Smooth muscle cell (in vitro differentiated cells): ENCODE data around the gene SNN. TPM values are rescaled to one million over a fixed set of nuclear protein-coding genes. Genes with fewer than 3 reads are reported as not detected.

Experiments used
- DNase-seq: peaks from one replicate; lab custom pipeline; 2025; ENCODE audit not compliant: unreplicated experiment; lab: John Stamatoyannopoulos, UW
- H2AFZ ChIP-seq: fragments of 200-600 bp; sonication (generic); 2 replicates; pipeline ENCODE4 v1.6.0; 2016; ENCODE audit warnings: antibody characterized with exemption, low read depth, mild to moderate bottlenecking
- H3F3A ChIP-seq: fragments of 200-600 bp; sonication (generic); 2 replicates; pipeline ENCODE4 v1.6.0; 2017; ENCODE audit warnings: antibody characterized with exemption, low read depth
- H3K27ac ChIP-seq: fragments of 200-600 bp; sonication (generic); 2 replicates; pipeline ENCODE4 v1.5.1; 2016; ENCODE audit warnings: low read depth, mild to moderate bottlenecking
- H3K27me3 ChIP-seq: fragments of 200-600 bp; sonication (generic); 2 replicates; pipeline ENCODE4 v1.6.1; 2016; ENCODE audit warnings: low read depth, mild to moderate bottlenecking
- H3K36me3 ChIP-seq: fragments of 200-600 bp; sonication (generic); 2 replicates; pipeline ENCODE4 v1.5.1; 2016; ENCODE audit warnings: low read depth
- H3K4me1 ChIP-seq: fragments of 200-600 bp; sonication (generic); 2 replicates; pipeline ENCODE4 v1.5.1; 2016; ENCODE audit warnings: low read depth
- H3K4me2 ChIP-seq: fragments of 200-600 bp; sonication (generic); 2 replicates; pipeline ENCODE4 v1.6.0; 2016; ENCODE audit warnings: mild to moderate bottlenecking
- H3K4me3 ChIP-seq: fragments of 200-600 bp; sonication (generic); 2 replicates; pipeline ENCODE4 v1.5.1; 2016; ENCODE audit warnings: mild to moderate bottlenecking
- H3K79me2 ChIP-seq: fragments of 200-600 bp; sonication (generic); 2 replicates; pipeline ENCODE4 v1.6.0; 2016; ENCODE audit warnings: low read depth, mild to moderate bottlenecking
- H3K9ac ChIP-seq: fragments of 200-600 bp; sonication (generic); 2 replicates; pipeline ENCODE4 v1.6.0; 2016; ENCODE audit warnings: low read depth
- H3K9me3 ChIP-seq: fragments of 200-600 bp; sonication (generic); replicated peaks from 2 replicates; pipeline ENCODE4 v1.5.1; 2016; ENCODE audit warnings: low read depth
- H4K20me1 ChIP-seq: fragments of 200-600 bp; sonication (generic); 2 replicates; pipeline ENCODE4 v1.6.0; 2016; ENCODE audit warnings: low read depth
- CTCF ChIP-seq: fragments of 200-600 bp; sonication (generic); IDR thresholded peaks from 2 replicates; pipeline ENCODE4 v1.5.1; 2017; ENCODE audit warnings: borderline replicate concordance, mild to moderate bottlenecking, antibody characterized with exemption; ENCODE audit not compliant: insufficient read depth, poor library complexity, severe bottlenecking
- WGBS: methylation state at CpG from one replicate; pipeline ENCODE4 v1.1.7; 2016; ENCODE audit warnings: low lambda C conversion rate; 5-methylcytosine and 5-hydroxymethylcytosine counted together
- polyA plus RNA-seq: library from polyadenylated mRNA; unstranded; fragments of >200 nt; fragmentation: Nextera tagmentation; extraction: Ambion mirVana; gene quantifications from 2 replicates; pipeline ENCODE4 v1.2.1, GENCODE V29; 2016
- total RNA-seq: library from RNA; depleted of rRNA; stranded (reverse); fragments of >200 nt; gene quantifications from 2 replicates; pipeline ENCODE4 v1.2.3, GENCODE V29; 2014

SNN gene
- total and polyA plus RNA-seq, 2 experiments from 2014 or later, result 6.4 to 10.9 TPM

GRCh38 chr16:11677451-11677951, 9.2 kb downstream of the SNN start:
- H3K36me3 ChIP-seq, result no peaks in the 10 kb centered on the region
- no peaks in the 10 kb centered on the region for H3K9me3 ChIP-seq
- H3K27ac ChIP-seq, result peak overlapping the region; percentile 46
- H3K4me3 ChIP-seq, result no peak overlapping the region
- H3K4me2 ChIP-seq, result no peak overlapping the region
- no peaks in the 10 kb centered on the region for H3K79me2 ChIP-seq
- no peaks in the 10 kb centered on the region for H3K4me1 ChIP-seq
- no peaks in the 10 kb centered on the region for H3K27me3 ChIP-seq
- H3K9ac ChIP-seq, result no peak overlapping the region
- no peak for TF ChIP-seq CTCF
- H4K20me1 ChIP-seq, result peaks cover 100% of the 10 kb centered on the region
- WGBS, result 78% methylated on average over 9 of the region's 9 CpGs
- H3F3A ChIP-seq, result no peaks in the 10 kb centered on the region
- no peak overlapping the region for H2AFZ ChIP-seq
- DNase-seq, result no peak

- Histone ChIP-seq H3K27ac (peak overlapping the region; percentile 46), H3K9me3 (no peaks in the 10 kb centered on the region), H3K79me2 (no peaks in the 10 kb centered on the region), H4K20me1 (peaks cover 100% of the 10 kb centered on the region), H3K36me3 (no peaks in the 10 kb centered on the region), H3K4me1 (no peaks in the 10 kb centered on the region), H3K9ac (no peak overlapping the region), H2AFZ (no peak overlapping the region), H3K27me3 (no peaks in the 10 kb centered on the region), H3F3A (peaks cover 6% of the 10 kb centered on the region), H3K4me3 (no peak overlapping the region), H3K4me2 (no peak overlapping the region)
- no peak for DNase-seq
- no peak for TF ChIP-seq CTCF
- WGBS, result 92% methylated on average over 18 of the region's 18 CpGs
These were observed 10.0 kb downstream of the SNN start for GRCh38 chr16:11677959-11678881.

GRCh38 chr16:11679250-11679649, 11.0 kb downstream of the SNN start:
- no peak for TF ChIP-seq CTCF
- no peak for DNase-seq
- Histone ChIP-seq H3K4me2 (no peak overlapping the region), H3K27me3 (no peaks in the 10 kb centered on the region), H3K36me3 (no peaks in the 10 kb centered on the region), H3F3A (peaks cover 14% of the 10 kb centered on the region), H3K4me3 (no peak overlapping the region), H2AFZ (no peak overlapping the region), H4K20me1 (peaks cover 100% of the 10 kb centered on the region), H3K27ac (no peak overlapping the region), H3K4me1 (no peaks in the 10 kb centered on the region), H3K9me3 (no peaks in the 10 kb centered on the region), H3K79me2 (no peaks in the 10 kb centered on the region), H3K9ac (no peak overlapping the region)
- WGBS, result 98% methylated on average over 13 of the region's 13 CpGs
